GM21737 (cell line): ENCODE results near the gene TCN2.
"Not testable (repeated sequence)": the region's sequence is repeated elsewhere in the genome, so short reads cannot be mapped to it uniquely, and the experiment has no call there.

Experiments
- ATAC-seq: cut with Tn5 transposase; IDR thresholded peaks from one replicate; pipeline ENCODE4 v1.9.1; 2021; ENCODE audit warnings: mild to moderate bottlenecking, moderate library complexity; ENCODE audit not compliant: unreplicated experiment

TCN2 gene

DNA sequence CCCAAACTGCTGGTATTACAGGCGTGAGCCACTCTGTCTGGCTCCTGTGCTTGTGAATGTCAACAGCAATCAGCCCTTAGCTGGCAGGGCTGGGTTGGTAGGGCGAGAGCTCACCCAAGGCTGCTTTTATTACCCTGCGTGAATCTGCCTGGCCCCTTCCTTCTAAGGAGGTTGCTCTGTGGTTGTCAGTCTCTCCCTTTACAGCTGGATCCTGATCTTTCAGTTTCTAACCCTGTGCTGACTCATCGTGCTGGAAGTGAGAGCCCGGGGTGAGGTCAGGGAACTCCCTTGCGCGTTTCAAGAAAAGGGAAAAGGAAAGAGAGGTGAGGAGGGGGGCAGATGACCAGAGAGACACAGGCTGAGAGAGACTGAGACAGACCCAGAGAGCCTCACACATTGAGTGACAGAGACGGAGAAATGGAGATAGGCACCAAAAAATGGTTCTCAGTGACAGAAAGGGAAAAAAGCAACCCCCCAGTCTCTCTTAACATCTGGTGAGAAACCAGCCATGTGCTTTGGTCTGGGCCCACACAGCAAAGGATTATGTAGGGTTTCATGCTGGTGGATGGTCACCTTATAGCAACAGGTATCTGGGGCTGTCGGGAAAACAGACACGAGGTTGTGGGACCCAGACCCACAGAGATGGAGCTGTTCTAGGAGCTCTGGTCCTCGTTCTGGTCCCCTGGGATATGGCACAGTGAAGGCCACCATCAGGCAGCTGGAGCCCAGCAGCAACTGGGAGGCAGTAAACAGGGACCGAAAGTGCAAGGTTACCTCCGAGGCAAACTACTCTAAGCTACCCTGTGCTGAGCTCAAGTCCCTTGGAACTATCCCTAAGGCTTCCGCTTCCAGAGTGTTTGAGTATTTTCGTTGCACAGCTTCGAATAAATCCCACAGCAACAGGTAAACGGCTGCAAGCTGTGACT, 2.5 kb downstream of the TCN2 start:
- ATAC-seq = peak; percentile 42

DNA sequence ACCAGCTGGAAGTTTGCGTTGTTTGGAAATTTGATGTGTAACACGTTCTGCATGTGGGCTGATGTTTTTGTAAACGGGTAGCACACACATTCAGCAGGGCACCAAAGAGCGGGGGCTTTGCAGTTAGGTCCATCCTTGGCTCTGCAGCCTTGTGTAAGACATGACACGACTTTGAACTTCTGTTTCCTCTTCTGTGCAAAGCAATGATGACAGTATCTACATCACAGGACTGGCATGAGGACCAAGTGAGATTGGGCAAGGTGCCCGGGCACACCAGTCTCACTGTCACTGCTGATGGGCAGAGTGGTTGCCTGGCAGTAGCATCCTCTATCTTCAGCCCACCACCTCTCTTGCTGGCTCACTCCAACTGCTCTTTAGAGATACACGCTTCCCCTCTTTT, 3.3 kb downstream of the TCN2 start:
- no peak for ATAC-seq

- no peak for ATAC-seq
Measured at GRCh38 chr22:30611197-30611596, 4.2 kb downstream of the TCN2 start.

DNA sequence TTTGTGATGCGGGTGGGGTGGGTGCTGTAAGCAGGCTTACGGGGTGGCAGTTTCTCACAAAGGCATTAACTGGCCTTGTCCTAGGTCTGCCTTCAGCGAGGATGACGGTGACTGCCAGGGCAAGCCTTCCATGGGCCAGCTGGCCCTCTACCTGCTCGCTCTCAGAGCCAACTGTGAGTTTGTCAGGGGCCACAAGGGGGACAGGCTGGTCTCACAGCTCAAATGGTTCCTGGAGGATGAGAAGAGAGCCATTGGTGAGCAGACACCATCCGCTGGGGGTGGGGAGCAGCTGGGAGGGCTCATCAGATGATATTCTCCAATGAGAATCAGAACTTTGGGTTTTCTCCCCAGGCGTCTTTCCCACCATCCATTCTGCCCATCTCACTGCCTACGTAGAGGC, 5.8 kb downstream of the TCN2 start:
- no peak for ATAC-seq

- ATAC-seq = no peak
Measured at GRCh38 chr22:30614268-30614667, 7.3 kb downstream of the TCN2 start.

DNA sequence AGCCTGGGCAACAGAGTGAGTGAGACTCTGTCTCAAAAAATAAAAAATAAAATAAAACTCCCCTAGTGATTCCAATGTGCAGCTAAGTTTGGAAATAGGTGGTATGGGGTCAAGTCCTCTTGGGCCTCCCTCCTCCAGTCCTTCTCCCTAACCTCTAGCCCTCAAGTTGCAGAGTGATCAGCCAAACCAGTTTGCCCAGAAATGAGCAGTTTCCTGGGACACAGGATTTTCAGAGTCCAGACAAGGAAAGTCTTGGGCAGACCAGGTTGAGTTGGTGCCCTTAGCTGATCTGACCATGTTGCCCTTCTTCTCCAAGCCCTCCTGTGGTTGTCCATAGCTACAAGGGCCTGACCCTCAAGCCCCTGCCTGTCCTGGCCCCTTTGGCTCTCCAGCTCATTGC, 7.9 kb downstream of the TCN2 start:
- no peak for ATAC-seq

- ATAC-seq = no peak
Measured at GRCh38 chr22:30615543-30615954, 8.6 kb downstream of the TCN2 start.

GRCh38 chr22:30617819-30618218, 10.8 kb downstream of the TCN2 start:
- no peak for ATAC-seq

- not testable (repeated sequence) for ATAC-seq
Measured at GRCh38 chr22:30619909-30620308, 12.9 kb downstream of the TCN2 start.

DNA sequence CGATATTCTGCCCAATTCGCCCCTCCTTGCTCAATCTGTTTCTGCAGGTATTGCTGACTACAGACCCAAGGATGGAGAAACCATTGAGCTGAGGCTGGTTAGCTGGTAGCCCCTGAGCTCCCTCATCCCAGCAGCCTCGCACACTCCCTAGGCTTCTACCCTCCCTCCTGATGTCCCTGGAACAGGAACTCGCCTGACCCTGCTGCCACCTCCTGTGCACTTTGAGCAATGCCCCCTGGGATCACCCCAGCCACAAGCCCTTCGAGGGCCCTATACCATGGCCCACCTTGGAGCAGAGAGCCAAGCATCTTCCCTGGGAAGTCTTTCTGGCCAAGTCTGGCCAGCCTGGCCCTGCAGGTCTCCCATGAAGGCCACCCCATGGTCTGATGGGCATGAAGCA, 19.4 kb downstream of the TCN2 start:
- ATAC-seq = no peak

- no peak for ATAC-seq
Measured at GRCh38 chr22:30627471-30627870, 20.5 kb downstream of the TCN2 start.

DNA sequence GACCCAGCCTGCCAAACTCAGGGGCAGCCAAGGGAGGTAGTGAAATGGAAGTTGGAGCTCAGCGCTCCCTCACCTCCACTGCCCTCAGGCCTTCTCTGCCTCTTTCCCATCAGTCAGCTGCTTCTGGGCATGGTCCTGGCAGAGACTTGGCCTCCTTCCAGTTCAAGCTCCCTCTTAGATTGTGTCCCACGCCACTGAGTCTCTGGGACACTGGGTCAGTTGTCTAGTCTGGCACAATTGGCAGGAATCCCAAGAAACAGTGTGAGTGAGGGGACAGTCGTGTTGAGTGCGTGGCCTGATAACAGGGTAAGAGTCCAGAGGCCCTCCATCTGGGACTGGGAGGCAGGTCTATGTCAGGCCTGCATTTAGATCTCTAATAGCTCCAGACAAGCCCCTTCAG, 21.5 kb downstream of the TCN2 start:
- no peak for ATAC-seq

- not testable (repeated sequence) for ATAC-seq
Measured at GRCh38 chr22:30631469-30631868, 24.5 kb downstream of the TCN2 start.

- ATAC-seq = peak; percentile 59
Measured at GRCh38 chr22:30634471-30635233, 27.7 kb downstream of the TCN2 start.

- ATAC-seq = peak; percentile 57
Measured at GRCh38 chr22:30635273-30636225, 28.6 kb downstream of the TCN2 start, which contains the start of gene SLC35E4. Gene SLC35E4 (plus strand): TSS chr22:30635781. CDS start chr22:30636451, 670 bp downstream.

DNA sequence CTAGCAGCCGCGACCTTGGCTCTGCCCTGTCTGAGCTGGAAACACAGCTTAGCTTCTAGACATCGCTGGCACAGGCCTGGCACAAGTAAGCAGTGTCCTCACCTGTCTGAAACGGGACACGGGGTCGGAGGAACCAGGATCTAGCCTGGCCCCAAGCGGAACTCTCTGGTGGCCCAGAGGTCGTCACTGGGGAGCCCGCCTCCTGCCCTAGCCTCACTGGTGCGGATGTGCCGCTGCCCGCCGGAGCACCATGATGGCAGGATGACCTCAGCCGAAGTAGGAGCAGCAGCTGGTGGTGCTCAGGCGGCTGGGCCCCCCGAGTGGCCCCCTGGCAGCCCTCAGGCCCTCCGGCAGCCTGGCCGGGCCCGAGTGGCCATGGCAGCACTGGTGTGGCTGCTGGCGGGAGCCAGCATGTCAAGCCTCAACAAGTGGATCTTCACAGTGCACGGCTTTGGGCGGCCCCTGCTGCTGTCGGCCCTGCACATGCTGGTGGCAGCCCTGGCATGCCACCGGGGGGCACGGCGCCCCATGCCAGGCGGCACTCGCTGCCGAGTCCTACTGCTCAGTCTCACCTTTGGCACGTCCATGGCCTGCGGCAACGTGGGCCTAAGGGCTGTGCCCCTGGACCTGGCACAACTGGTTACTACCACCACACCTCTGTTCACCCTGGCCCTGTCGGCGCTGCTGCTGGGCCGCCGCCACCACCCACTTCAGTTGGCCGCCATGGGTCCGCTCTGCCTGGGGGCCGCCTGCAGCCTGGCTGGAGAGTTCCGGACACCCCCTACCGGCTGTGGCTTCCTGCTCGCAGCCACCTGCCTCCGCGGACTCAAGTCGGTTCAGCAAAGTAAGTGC, 29.5 kb downstream of the TCN2 start:
- no peak for ATAC-seq

DNA sequence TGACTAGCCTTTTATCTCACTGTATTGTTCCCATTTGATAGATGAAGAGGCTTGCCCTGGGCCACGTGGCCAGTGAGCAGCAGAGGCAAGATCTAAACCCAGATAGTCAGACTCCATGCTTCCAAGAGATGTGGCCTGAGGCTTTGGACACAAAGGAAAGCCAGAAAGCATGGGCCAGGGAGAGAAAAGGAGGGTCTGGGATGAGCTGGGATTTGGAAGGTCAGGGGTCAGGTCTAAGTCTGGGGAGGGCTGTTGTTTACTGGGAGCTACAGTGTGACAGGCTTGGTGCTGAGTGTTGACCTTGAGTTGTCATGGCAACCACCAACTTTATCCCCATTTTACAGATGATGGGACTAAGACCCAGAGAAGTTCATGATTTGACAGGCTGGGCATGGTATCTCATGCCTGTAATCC, 30.7 kb downstream of the TCN2 start:
- no peak for ATAC-seq

DNA sequence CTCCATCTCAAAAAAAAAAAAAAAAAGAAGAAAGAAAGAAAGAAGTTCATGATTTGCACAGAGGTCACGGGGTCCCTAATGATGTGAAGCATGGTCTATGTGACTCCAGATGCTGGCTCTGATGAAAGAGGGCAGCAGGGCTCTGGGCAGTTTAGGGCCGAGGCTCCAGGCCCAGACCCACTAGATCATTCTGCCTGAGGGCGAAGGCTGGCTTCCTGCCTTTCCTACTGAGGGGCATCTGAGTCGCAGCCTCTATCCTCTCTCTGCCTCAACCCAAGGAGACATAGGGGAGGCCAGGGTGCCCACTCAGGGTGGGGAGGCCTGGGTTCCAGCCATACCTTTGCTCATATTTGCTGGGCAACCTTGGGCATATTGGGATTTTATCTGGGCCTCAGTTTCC, 33.4 kb downstream of the TCN2 start:
- ATAC-seq = no peak

DNA sequence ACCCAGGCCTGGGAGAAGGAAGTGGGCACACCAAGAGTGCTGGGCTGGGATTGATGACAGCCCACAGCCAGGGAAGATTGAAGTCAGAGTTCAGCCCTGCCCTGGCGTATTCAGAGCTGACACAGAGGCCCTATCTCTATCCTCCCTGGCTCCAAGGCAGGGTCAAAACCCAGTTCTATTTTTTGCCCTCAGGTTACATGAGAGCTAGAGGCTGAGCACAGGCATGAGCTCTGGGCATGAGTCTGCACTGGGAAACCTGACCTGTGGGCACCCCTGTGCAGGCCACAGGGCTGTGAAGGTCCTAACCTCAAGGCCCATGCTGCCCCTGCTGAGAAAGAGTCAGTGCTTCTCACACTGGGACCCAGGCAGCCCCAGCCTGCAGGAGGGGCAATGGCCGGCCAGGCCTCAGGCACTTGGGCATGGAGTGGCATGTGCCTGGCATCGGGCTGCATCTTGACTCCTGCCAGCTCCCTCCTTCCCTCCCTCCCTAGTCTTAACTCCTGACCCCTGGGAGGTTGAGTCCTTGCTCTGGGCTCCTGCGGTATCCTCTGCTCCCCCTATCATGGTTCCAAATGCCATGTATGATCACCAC, 34.0 kb downstream of the TCN2 start:
- no peak for ATAC-seq
